Motor neuron (in vitro differentiated cells): Measurements from ENCODE around the gene EIF1AX. TPM values are rescaled to one million over a fixed set of nuclear protein-coding genes. Genes with fewer than 3 reads are reported as not detected.

Experiments
- ATAC-seq, 8 experiments: fragments of 200-7000 bp; cut with Tn5 transposase; replicated peaks in 6 of 8; 2 replicates each; pipeline ENCODE4 v1.8.0; 2021; ENCODE audit warnings: mild to moderate bottlenecking in 8 of 8, moderate library complexity in 8 of 8
- H3K27ac ChIP-seq, 2 donors: fragments of 250-450 bp; sonication (Bioruptor Pico); 2 replicates each; pipeline ENCODE4 v1.9.0; 2021; ENCODE audit warnings: antibody characterized with exemption in 2 of 2, mild to moderate bottlenecking in 2 of 2, moderate library complexity in 1 of 2
- H3K4me1 ChIP-seq, 2 donors: fragments of 250-450 bp; sonication (Bioruptor Pico); replicated peaks in 1 of 2; 2 replicates each; pipeline ENCODE4 v1.6.1; 2021; ENCODE audit warnings: antibody characterized with exemption in 2 of 2, mild to moderate bottlenecking in 2 of 2, moderate library complexity in 1 of 2
- H3K4me3 ChIP-seq, 5 donors: fragments of 250-450 bp; sonication (Bioruptor Pico); 2 replicates each; pipeline ENCODE4 v1.9.0; 2021; ENCODE audit warnings: antibody characterized with exemption in 5 of 5, mild to moderate bottlenecking in 5 of 5, moderate library complexity in 4 of 5
- whole genome bisulfite sequencing, 10 experiments: fragments of 450-650 bp; shearing (Covaris generic); methylation state at CpG; one replicate each; pipeline ENCODE4 v1.0.0; 2022; 5-methylcytosine and 5-hydroxymethylcytosine counted together
- in situ Hi-C, 9 experiments: fragments of 400-800 bp; cut with MboI; loops; one replicate each; pipeline ENCODE4 v1.15.0; 2021; ENCODE audit warnings: low sequenced_read_pairs in 9 of 9, low pct_unique_long_range_greater_than_20kb in 2 of 9; ENCODE audit not compliant: unreplicated experiment in 9 of 9
- total RNA-seq, 8 experiments: library from RNA; unstranded; fragments of 300-600 nt; gene quantifications; 2 replicates each; pipeline versions ENCODE4 v1.2.3 to v1.2.4, GENCODE V29; 2022

EIF1AX gene
- total RNA-seq, 8 experiments from 2014 or later = 40.9 to 71.3 (median 60.2) TPM

GRCh38 chrX:20116577-20117240 is 24.9 kb downstream of the EIF1AX start, which contains the start of gene MAP7D2:
TSS of gene MAP7D2 (minus strand) at chrX:20116907. CDS start at chrX:20116879, 28 bp downstream.
- Histone ChIP-seq H3K4me1 (no peaks in the 10 kb centered on the region), H3K4me3 (peak within 1 kb of the TSS; percentile 26 to 42 (median 37)), H3K27ac (no peak within 1 kb of the TSS)
- no CpG with 5 or more reads among the region's 91 CpGs for WGBS, 10 experiments
- in situ Hi-C loops = no loop called here
- ATAC-seq = peak in 7 of 8 experiments; percentile 40 to 76 (median 64)

GRCh38 chrX:20116087-20116576 is 25.5 kb downstream of the EIF1AX start:
- WGBS, 10 experiments = 15 to 17% methylated on average over 2 to 18 of the region's 47 CpGs; no CpG with 5 or more reads in 8 of the 10 experiments
- in situ Hi-C loops = no loop called here
- ATAC-seq = peak in 5 of 8 experiments; percentile 16 to 54 (median 45)
- H3K27ac ChIP-seq = no peak overlapping the region
- H3K4me1 ChIP-seq = no peaks in the 10 kb centered on the region
- H3K4me3 ChIP-seq = peak overlapping the region; percentile 26 to 42 (median 37)

GRCh38 chrX:20112022-20112774 is 29.4 kb downstream of the EIF1AX start:
- ATAC-seq = peak in 3 of 8 experiments; percentile 33 to 81 (median 75)
- 71 to 100% (median 92%) methylated on average over 2 to 9 of the region's 14 CpGs; no CpG with 5 or more reads in 5 of the 10 experiments for WGBS, 10 experiments
- in situ Hi-C loops = no loop called here
- H3K4me3 ChIP-seq = no peak overlapping the region
- no peaks in the 10 kb centered on the region for H3K4me1 ChIP-seq
- no peak overlapping the region for H3K27ac ChIP-seq

GRCh38 chrX:20111271-20111670 is 30.4 kb downstream of the EIF1AX start:
- Histone ChIP-seq H3K27ac (no peak overlapping the region), H3K4me1 (no peaks in the 10 kb centered on the region), H3K4me3 (no peak overlapping the region)
- 0 to 89% (median 20%) methylated on average over 1 to 7 of the region's 10 CpGs; no CpG with 5 or more reads in 7 of the 10 experiments for WGBS, 10 experiments
- ATAC-seq = peak in 3 of 8 experiments; percentile 58 to 78 (median 61)
- in situ Hi-C loops = no loop called here

GRCh38 chrX:20101934-20102581 is 39.6 kb downstream of the EIF1AX start:
- in situ Hi-C loops = no loop called here
- 20 to 50% methylated on average over 1 to 2 of the region's 2 CpGs; no CpG with 5 or more reads in 8 of the 10 experiments for whole genome bisulfite sequencing, 10 experiments
- no peaks in the 10 kb centered on the region for H3K4me1 ChIP-seq
- ATAC-seq = peak in 3 of 8 experiments; percentile 77 to 96 (median 91)
- no peak overlapping the region for H3K27ac ChIP-seq
- no peak overlapping the region for H3K4me3 ChIP-seq

- 46 to 100% (median 90%) methylated on average over 1 to 3 of the region's 3 CpGs; no CpG with 5 or more reads in 7 of the 10 experiments for WGBS, 10 experiments
- ATAC-seq = no peak
- in situ Hi-C loops = loop anchor here in 1 of 9 experiments (25.0 kb wide), 1 partner anchor 179 kb away; no protein-coding TSS in a partner anchor
- Histone ChIP-seq H3K4me1 (no peaks in the 10 kb centered on the region), H3K4me3 (no peak overlapping the region), H3K27ac (no peak overlapping the region)
These were observed 50.1 kb downstream of the EIF1AX start for GRCh38 chrX:20091499-20091898.

GRCh38 chrX:20089845-20090244 is 51.8 kb downstream of the EIF1AX start:
- ATAC-seq = no peak
- in situ Hi-C loops = loop anchor here in 1 of 9 experiments (25.0 kb wide), 1 partner anchor 178 kb away; no protein-coding TSS in a partner anchor
- Histone ChIP-seq H3K27ac (no peak overlapping the region), H3K4me3 (no peak overlapping the region), H3K4me1 (no peaks in the 10 kb centered on the region)
- 33 to 100% (median 79%) methylated on average over 1 to 5 of the region's 6 CpGs; no CpG with 5 or more reads in 3 of the 10 experiments for WGBS, 10 experiments

GRCh38 chrX:20080277-20080676 is 61.4 kb downstream of the EIF1AX start:
- in situ Hi-C loops = loop anchor here in 1 of 9 experiments (25.0 kb wide), 1 partner anchor 168 kb away; no protein-coding TSS in a partner anchor

More at GRCh38 chrX:20080277-20080676, 61.4 kb downstream of the EIF1AX start:
- H3K27ac ChIP-seq = no peak overlapping the region
- ATAC-seq = no peak
- no peaks in the 10 kb centered on the region for H3K4me1 ChIP-seq
- H3K4me3 ChIP-seq = no peak overlapping the region
- 0 to 80% (median 40%) methylated on average over 1 of the region's 1 CpG; no CpG with 5 or more reads in 7 of the 10 experiments for WGBS, 10 experiments

Other genes with a start within 250 kb of the EIF1AX start
- 10 to 100 TPM in 4 of 8 experiments, 1 to 10 TPM in 4; 4.1 to 30.5 (median 9.4) TPM for gene BCLAF3, start 150.8 kb downstream of the EIF1AX start, total RNA-seq
- 10 to 100 TPM in 1 of 8 experiments, 1 to 10 TPM in 7; 1.8 to 22.8 (median 8.2) TPM for gene MAP7D2, start 24.9 kb downstream of the EIF1AX start, total RNA-seq
- gene RPS6KA3, start 125.1 kb upstream of the EIF1AX start, total RNA-seq = 10 to 100 TPM in 7 of 8 experiments, 1 to 10 TPM in 1; 9.1 to 38.7 (median 18.2) TPM